BLaER1 (cell line): ENCODE results near the gene TCF4.

Experiments
- H3K27ac ChIP-seq: shearing (Covaris generic); formaldehyde crosslinking; 2 replicates; pipeline ENCODE4 v1.8.1; 2022
- H3K27me3 ChIP-seq: shearing (Covaris generic); formaldehyde crosslinking; 2 replicates; pipeline ENCODE4 v1.8.1; 2022
- H3K36me3 ChIP-seq: shearing (Covaris generic); formaldehyde crosslinking; 2 replicates; pipeline ENCODE4 v1.8.1; 2022
- H3K4me1 ChIP-seq: shearing (Covaris generic); formaldehyde crosslinking; 2 replicates; pipeline ENCODE4 v1.8.1; 2022
- H3K4me2 ChIP-seq: shearing (Covaris generic); formaldehyde crosslinking; 2 replicates; pipeline ENCODE4 v1.8.1; 2022
- H3K4me3 ChIP-seq: shearing (Covaris generic); formaldehyde crosslinking; 2 replicates; pipeline ENCODE4 v1.8.1; 2022
- H3K9ac ChIP-seq: shearing (Covaris generic); formaldehyde crosslinking; 2 replicates; pipeline ENCODE4 v1.8.1; 2022
- H3K9me3 ChIP-seq: shearing (Covaris generic); formaldehyde crosslinking; 2 replicates; pipeline ENCODE4 v1.8.1; 2022
- H4K20me1 ChIP-seq: shearing (Covaris generic); formaldehyde crosslinking; 2 replicates; pipeline ENCODE4 v1.8.1; 2022
- Cebpa-rat ChIP-seq: shearing (Covaris generic); IDR thresholded peaks from 2 replicates; pipeline ENCODE4 v1.8.1; 2022

The TCF4 gene

GRCh38 chr18:55219823-55220222 is 368.2 kb downstream of the TCF4 start:
- Histone ChIP-seq H3K27ac (no peak overlapping the region), H4K20me1 (no peaks in the 10 kb centered on the region; the same call in 1 of the 2 replicates), H3K4me3 (no peak overlapping the region), H3K9ac (no peak overlapping the region), H3K36me3 (peaks cover 9% of the 10 kb centered on the region), H3K4me2 (no peak overlapping the region), H3K4me1 (peaks cover 26% of the 10 kb centered on the region), H3K27me3 (no peaks in the 10 kb centered on the region), H3K9me3 (no peaks in the 10 kb centered on the region)
- no peak for TF ChIP-seq Cebpa-rat

- Histone ChIP-seq H3K36me3 (peaks cover 1% of the 10 kb centered on the region; the same call in 1 of the 2 replicates), H3K27ac (no peak overlapping the region), H3K4me1 (peaks cover 26% of the 10 kb centered on the region), H3K4me2 (no peak overlapping the region), H4K20me1 (no peaks in the 10 kb centered on the region; the same call in 1 of the 2 replicates), H3K9ac (no peak overlapping the region), H3K27me3 (no peaks in the 10 kb centered on the region), H3K4me3 (no peak overlapping the region), H3K9me3 (no peaks in the 10 kb centered on the region)
- no peak for TF ChIP-seq Cebpa-rat
Measured at GRCh38 chr18:55219059-55219458, 368.9 kb downstream of the TCF4 start.

- TF ChIP-seq Cebpa-rat: no peak
- Histone ChIP-seq H3K9me3 (no peaks in the 10 kb centered on the region), H3K4me3 (no peak overlapping the region), H3K4me2 (no peak overlapping the region), H3K27ac (no peak overlapping the region), H3K9ac (no peak overlapping the region), H3K4me1 (peaks cover under 1% of the 10 kb centered on the region; the same call in 1 of the 2 replicates), H4K20me1 (no peaks in the 10 kb centered on the region), H3K27me3 (no peaks in the 10 kb centered on the region), H3K36me3 (no peaks in the 10 kb centered on the region)
Measured at GRCh38 chr18:55214969-55215368, 373.0 kb downstream of the TCF4 start.

GRCh38 chr18:55214534-55214933 is 373.5 kb downstream of the TCF4 start:
- Histone ChIP-seq H3K9me3 (0 out of 2 replicates have a peak, but pooled peaks cover 4% of the 10 kb centered on the region), H3K4me3 (no peak overlapping the region), H3K9ac (no peak overlapping the region), H3K36me3 (no peaks in the 10 kb centered on the region), H3K4me2 (no peak overlapping the region), H4K20me1 (no peaks in the 10 kb centered on the region), H3K4me1 (no peaks in the 10 kb centered on the region), H3K27ac (no peak overlapping the region), H3K27me3 (no peaks in the 10 kb centered on the region)
- no peak for TF ChIP-seq Cebpa-rat

GRCh38 chr18:55213586-55213985 is 374.4 kb downstream of the TCF4 start:
- Histone ChIP-seq H3K27me3 (no peaks in the 10 kb centered on the region), H4K20me1 (no peaks in the 10 kb centered on the region), H3K4me1 (no peaks in the 10 kb centered on the region), H3K4me2 (no peak overlapping the region), H3K9me3 (0 out of 2 replicates have a peak, but pooled peaks cover 5% of the 10 kb centered on the region), H3K27ac (no peak overlapping the region), H3K4me3 (no peak overlapping the region), H3K9ac (no peak overlapping the region), H3K36me3 (no peaks in the 10 kb centered on the region)
- TF ChIP-seq Cebpa-rat: no peak

- TF ChIP-seq Cebpa-rat: no peak
- H3K4me1 ChIP-seq: no peaks in the 10 kb centered on the region
Measured at GRCh38 chr18:55206927-55207326, 381.1 kb downstream of the TCF4 start.

GRCh38 chr18:55202232-55202917 is 385.6 kb downstream of the TCF4 start:
- no peak for TF ChIP-seq Cebpa-rat
- no peaks in the 10 kb centered on the region for H3K27me3 ChIP-seq
- no peak overlapping the region for H3K4me3 ChIP-seq
- no peaks in the 10 kb centered on the region for H3K4me1 ChIP-seq
- H3K4me2 ChIP-seq: no peak overlapping the region
- no peak overlapping the region for H3K27ac ChIP-seq
- no peaks in the 10 kb centered on the region for H3K36me3 ChIP-seq
- H4K20me1 ChIP-seq: no peaks in the 10 kb centered on the region
- H3K9me3 ChIP-seq: no peaks in the 10 kb centered on the region
- no peak overlapping the region for H3K9ac ChIP-seq

More at GRCh38 chr18:55206927-55207326, 381.1 kb downstream of the TCF4 start:
- Histone ChIP-seq H3K27ac (no peak overlapping the region), H3K4me2 (no peak overlapping the region), H3K36me3 (no peaks in the 10 kb centered on the region), H3K9ac (no peak overlapping the region), H3K4me3 (no peak overlapping the region), H3K9me3 (0 out of 2 replicates have a peak, but pooled peaks cover 5% of the 10 kb centered on the region), H4K20me1 (no peaks in the 10 kb centered on the region), H3K27me3 (no peaks in the 10 kb centered on the region)

- Histone ChIP-seq H4K20me1 (no peaks in the 10 kb centered on the region), H3K4me2 (no peak overlapping the region)
- TF ChIP-seq Cebpa-rat: no peak
Measured at GRCh38 chr18:55199291-55199963, 388.6 kb downstream of the TCF4 start.

GRCh38 chr18:55195863-55196262 is 392.1 kb downstream of the TCF4 start:
- H3K4me2 ChIP-seq: no peak overlapping the region
- no peak for TF ChIP-seq Cebpa-rat
- no peaks in the 10 kb centered on the region for H3K4me1 ChIP-seq
- H3K36me3 ChIP-seq: no peaks in the 10 kb centered on the region
- no peak overlapping the region for H3K9ac ChIP-seq
- no peaks in the 10 kb centered on the region for H3K27me3 ChIP-seq
- H3K27ac ChIP-seq: no peak overlapping the region
- no peaks in the 10 kb centered on the region for H4K20me1 ChIP-seq
- H3K9me3 ChIP-seq: no peaks in the 10 kb centered on the region
- H3K4me3 ChIP-seq: no peak overlapping the region

More at GRCh38 chr18:55199291-55199963, 388.6 kb downstream of the TCF4 start:
- H3K9me3 ChIP-seq: no peaks in the 10 kb centered on the region
- no peaks in the 10 kb centered on the region for H3K4me1 ChIP-seq
- H3K36me3 ChIP-seq: no peaks in the 10 kb centered on the region
- H3K9ac ChIP-seq: no peak overlapping the region
- H3K4me3 ChIP-seq: no peak overlapping the region
- no peak overlapping the region for H3K27ac ChIP-seq
- H3K27me3 ChIP-seq: no peaks in the 10 kb centered on the region

- H3K9ac ChIP-seq: no peak overlapping the region
- H3K27me3 ChIP-seq: no peaks in the 10 kb centered on the region
- no peaks in the 10 kb centered on the region for H3K4me1 ChIP-seq
- no peak for TF ChIP-seq Cebpa-rat
- H3K9me3 ChIP-seq: 0 out of 2 replicates have a peak, but pooled peaks cover 5% of the 10 kb centered on the region
- no peaks in the 10 kb centered on the region for H3K36me3 ChIP-seq
- H3K27ac ChIP-seq: no peak overlapping the region
- H3K4me3 ChIP-seq: no peak overlapping the region
- H4K20me1 ChIP-seq: no peaks in the 10 kb centered on the region
- no peak overlapping the region for H3K4me2 ChIP-seq
Measured at GRCh38 chr18:55189972-55190371, 398.0 kb downstream of the TCF4 start.
